ENCODE results near the gene AK6. TPM values are rescaled to one million over a fixed set of nuclear protein-coding genes. Genes with fewer than 3 reads are reported as not detected.

AK6 gene
- total and polyA plus RNA-seq, 10 of the 15 experiments (the other 5 are each of a cell fraction or from before 2014, with no cell fraction given), result 45.2 to 446 (median 86.6) TPM

DNA sequence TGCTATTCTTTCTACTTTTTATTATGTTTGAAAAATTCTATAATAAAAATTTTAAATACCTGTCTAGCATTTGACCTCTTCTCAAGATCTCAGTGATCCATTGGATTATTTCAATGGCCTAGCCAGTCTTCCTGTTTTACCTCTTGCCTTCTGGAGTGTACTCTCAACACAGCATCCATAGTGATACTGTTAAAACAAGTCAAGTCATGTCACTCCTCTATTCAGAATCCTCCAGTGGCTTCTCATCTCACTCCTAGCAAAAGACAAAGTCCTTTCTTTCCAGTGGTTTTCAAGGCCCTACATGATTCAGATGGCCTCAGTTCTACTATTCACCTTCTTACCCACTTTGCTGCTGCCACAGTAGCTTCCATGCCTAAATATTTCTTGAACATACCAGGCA lies 47.4 kb upstream of the AK6 start:
- no peak for ATAC-seq
- Histone ChIP-seq H3K79me2 (ENCODE audit: control insufficient read depth, insufficient read depth, low read length) (no peaks in the 10 kb centered on the region), H3K9ac (ENCODE audit: control insufficient read depth, insufficient read depth, low read length) (no peak overlapping the region), H2AFZ (ENCODE audit: control insufficient read depth, low read depth, low read length) (no peak overlapping the region), H3K4me2 (ENCODE audit: control insufficient read depth, insufficient read depth) (no peak overlapping the region), H3K36me3 (ENCODE audit: control insufficient read depth in 2 of 2, insufficient read depth in 2 of 2, low read length in 1 of 2) (peaks cover 0 to 2% of the 10 kb centered on the region in 2 experiments; a peak in 2 of 4 replicates), H3K9me3 (replicated peaks; ENCODE audit: control insufficient read depth, insufficient read depth, low read length) (no peaks in the 10 kb centered on the region), H3K27ac (ENCODE audit: control insufficient read depth, insufficient read depth) (no peak overlapping the region), H4K20me1 (ENCODE audit: control insufficient read depth, insufficient read depth) (no peaks in the 10 kb centered on the region), H3K4me3 (no peak overlapping the region), H3K4me1 (ENCODE audit: control insufficient read depth, insufficient read depth, low read length) (0 out of 2 replicates have a peak, but pooled peaks cover 2% of the 10 kb centered on the region), H3K27me3 (replicated peaks in 1 of 2; ENCODE audit: control insufficient read depth in 2 of 2, insufficient read depth in 2 of 2, low read length in 1 of 2) (no peaks in the 10 kb centered on the region)
- FAIRE-seq, result no peak
- intact Hi-C loops (cut with micrococcal nuclease; ENCODE audit: unreplicated experiment), result loop anchor here (5.0 kb wide), 1 partner anchor 76 kb away; the partner anchor contains the start of gene OCLN
- SMC1A ChIA-PET (ENCODE audit: uncharacterized antibody, unreplicated experiment), result no interaction called here
- no peak for TF ChIP-seq STAT1 (conservative IDR thresholded peaks at IDR 0.05)
- no peak for TF ChIP-seq PKNOX1 (IDR thresholded peaks at IDR 0.05)
- TF ChIP-seq GATAD2B (conservative IDR thresholded peaks at IDR 0.05; ENCODE audit: low read depth), result no peak
- TF ChIP-seq CHD4 (IDR thresholded peaks at IDR 0.05), result no peak
- TF ChIP-seq, protein P1, sequence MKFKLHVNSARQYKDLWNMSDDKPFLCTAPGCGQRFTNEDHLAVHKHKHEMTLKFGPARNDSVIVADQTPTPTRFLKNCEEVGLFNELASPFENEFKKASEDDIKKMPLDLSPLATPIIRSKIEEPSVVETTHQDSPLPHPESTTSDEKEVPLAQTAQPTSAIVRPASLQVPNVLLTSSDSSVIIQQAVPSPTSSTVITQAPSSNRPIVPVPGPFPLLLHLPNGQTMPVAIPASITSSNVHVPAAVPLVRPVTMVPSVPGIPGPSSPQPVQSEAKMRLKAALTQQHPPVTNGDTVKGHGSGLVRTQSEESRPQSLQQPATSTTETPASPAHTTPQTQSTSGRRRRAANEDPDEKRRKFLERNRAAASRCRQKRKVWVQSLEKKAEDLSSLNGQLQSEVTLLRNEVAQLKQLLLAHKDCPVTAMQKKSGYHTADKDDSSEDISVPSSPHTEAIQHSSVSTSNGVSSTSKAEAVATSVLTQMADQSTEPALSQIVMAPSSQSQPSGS (IDR thresholded peaks at IDR 0.05; ENCODE audit: low read length), result no peak
- TF ChIP-seq BHLHE40 (IDR thresholded peaks at IDR 0.05; ENCODE audit: borderline replicate concordance in 1 of 2, low read depth in 2 of 2, low read length in 1 of 2), result no peak
- TF ChIP-seq, protein P2, sequence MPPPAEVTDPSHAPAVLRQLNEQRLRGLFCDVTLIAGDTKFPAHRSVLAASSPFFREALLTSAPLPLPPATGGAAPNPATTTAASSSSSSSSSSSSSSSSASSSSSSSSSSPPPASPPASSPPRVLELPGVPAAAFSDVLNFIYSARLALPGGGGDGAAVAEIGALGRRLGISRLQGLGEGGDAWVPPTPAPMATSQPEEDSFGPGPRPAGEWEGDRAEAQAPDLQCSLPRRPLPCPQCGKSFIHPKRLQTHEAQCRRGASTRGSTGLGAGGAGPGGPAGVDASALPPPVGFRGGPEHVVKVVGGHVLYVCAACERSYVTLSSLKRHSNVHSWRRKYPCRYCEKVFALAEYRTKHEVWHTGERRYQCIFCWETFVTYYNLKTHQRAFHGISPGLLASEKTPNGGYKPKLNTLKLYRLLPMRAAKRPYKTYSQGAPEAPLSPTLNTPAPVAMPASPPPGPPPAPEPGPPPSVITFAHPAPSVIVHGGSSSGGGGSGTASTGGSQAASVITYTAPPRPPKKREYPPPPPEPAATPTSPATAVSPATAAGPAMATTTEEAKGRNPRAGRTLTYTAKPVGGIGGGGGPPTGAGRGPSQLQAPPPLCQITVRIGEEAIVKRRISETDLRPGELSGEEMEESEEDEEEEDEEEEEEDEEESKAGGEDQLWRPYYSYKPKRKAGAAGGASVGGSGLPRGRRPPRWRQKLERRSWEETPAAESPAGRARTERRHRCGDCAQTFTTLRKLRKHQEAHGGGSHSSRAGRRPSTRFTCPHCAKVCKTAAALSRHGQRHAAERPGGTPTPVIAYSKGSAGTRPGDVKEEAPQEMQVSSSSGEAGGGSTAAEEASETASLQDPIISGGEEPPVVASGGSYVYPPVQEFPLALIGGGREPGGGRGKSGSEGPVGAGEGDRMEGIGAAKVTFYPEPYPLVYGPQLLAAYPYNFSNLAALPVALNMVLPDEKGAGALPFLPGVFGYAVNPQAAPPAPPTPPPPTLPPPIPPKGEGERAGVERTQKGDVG (CRISPR knock-in tag; IDR thresholded peaks at IDR 0.05), result no peak
- TF ChIP-seq PBX3 (IDR thresholded peaks at IDR 0.05; ENCODE audit: insufficient replicate concordance, low read depth, low read length), result no peak
- TF ChIP-seq SMAD1 (IDR thresholded peaks at IDR 0.05; ENCODE audit: low read depth, partially characterized antibody), result no peak
- no peak for TF ChIP-seq NRF1 (conservative IDR thresholded peaks at IDR 0.05; ENCODE audit: low read depth, low read length)
- TF ChIP-seq CREM (IDR thresholded peaks at IDR 0.05; ENCODE audit: low read depth), result no peak
- POLR2A ChIA-PET, result no interaction called here
- RAD21 ChIA-PET (ENCODE audit: unreplicated experiment), result no interaction called here
- no peak for DNase-seq (ENCODE audit: low read depth, low spot score)
- BruUV-seq (replicated peaks), result no TSS peak
- in situ Hi-C loops (cut with MboI), result no loop called here
- CTCF ChIA-PET, result no interaction called here

Data from GM12878 (cell line).